ENCODE data around the gene NAA15. TPM values are rescaled to one million over a fixed set of nuclear protein-coding genes. Genes with fewer than 3 reads are reported as not detected.
"Not testable (repeated sequence)": the region's sequence is repeated elsewhere in the genome, so short reads cannot be mapped to it uniquely, and the experiment has no call there.

NAA15 gene
- total RNA-seq, 1 donor from 2014 or later, result 31.2 TPM

GRCh38 chr4:139401368-139401767 lies 100.1 kb downstream of the NAA15 start:
- DNase-seq (no peak), ATAC-seq (no peak)
- Histone ChIP-seq H3K36me3 (peaks cover 11% of the 10 kb centered on the region), H3K27me3 (ENCODE audit: low read depth) (no peaks in the 10 kb centered on the region), H3K27ac (no peak overlapping the region), H3K4me3 (no peak overlapping the region), H3K9me3 (no peaks in the 10 kb centered on the region), H3K4me1 (no peaks in the 10 kb centered on the region)
- intact Hi-C loops (cut with DNase I), result no loop called here
- no peak for TF ChIP-seq CTCF (IDR thresholded peaks at IDR 0.05)

GRCh38 chr4:139402436-139402835 lies 101.1 kb downstream of the NAA15 start:
- intact Hi-C loops (cut with DNase I), result no loop called here
- no peak for TF ChIP-seq CTCF (IDR thresholded peaks at IDR 0.05)
- H3K9me3 ChIP-seq, result no peaks in the 10 kb centered on the region
- no peak for DNase-seq
- H3K27me3 ChIP-seq (ENCODE audit: low read depth), result no peaks in the 10 kb centered on the region
- no peaks in the 10 kb centered on the region for H3K4me1 ChIP-seq
- no peak overlapping the region for H3K27ac ChIP-seq
- H3K36me3 ChIP-seq, result peaks cover 6% of the 10 kb centered on the region
- ATAC-seq, result no peak
- no peak overlapping the region for H3K4me3 ChIP-seq

GRCh38 chr4:139403462-139403861 lies 102.2 kb downstream of the NAA15 start:
- Histone ChIP-seq H3K27ac (no peak overlapping the region), H3K27me3 (ENCODE audit: low read depth) (no peaks in the 10 kb centered on the region)
- no peak for ATAC-seq

GRCh38 chr4:139410312-139410711 lies 109.0 kb downstream of the NAA15 start:
- intact Hi-C loops (cut with DNase I), result no loop called here

More at GRCh38 chr4:139403462-139403861, 102.2 kb downstream of the NAA15 start:
- DNase-seq, result no peak
- Histone ChIP-seq H3K36me3 (peaks cover 6% of the 10 kb centered on the region), H3K4me3 (no peak overlapping the region), H3K4me1 (no peaks in the 10 kb centered on the region), H3K9me3 (no peaks in the 10 kb centered on the region)
- TF ChIP-seq CTCF (IDR thresholded peaks at IDR 0.05), result no peak
- intact Hi-C loops (cut with DNase I), result no loop called here

GRCh38 chr4:139414671-139415210 lies 113.4 kb downstream of the NAA15 start:
- H3K4me1 ChIP-seq, result peaks cover 15% of the 10 kb centered on the region
- H3K4me3 ChIP-seq; intact Hi-C loops (cut with DNase I); H3K9me3 ChIP-seq; DNase-seq; H3K27me3 ChIP-seq (ENCODE audit: low read depth); H3K27ac ChIP-seq; H3K36me3 ChIP-seq; ATAC-seq: not testable (repeated sequence)

More at GRCh38 chr4:139410312-139410711, 109.0 kb downstream of the NAA15 start:
- H3K4me1 ChIP-seq, result no peaks in the 10 kb centered on the region
- DNase-seq (no peak), ATAC-seq (no peak)
- H3K9me3 ChIP-seq, result no peaks in the 10 kb centered on the region
- no peak overlapping the region for H3K4me3 ChIP-seq
- no peaks in the 10 kb centered on the region for H3K27me3 ChIP-seq (ENCODE audit: low read depth)
- no peaks in the 10 kb centered on the region for H3K36me3 ChIP-seq
- H3K27ac ChIP-seq, result no peak overlapping the region
- no peak for TF ChIP-seq CTCF (IDR thresholded peaks at IDR 0.05)

GRCh38 chr4:139416073-139416673 lies 114.9 kb downstream of the NAA15 start:
- H3K27ac ChIP-seq, result no peak overlapping the region
- H3K9me3 ChIP-seq, result no peaks in the 10 kb centered on the region
- intact Hi-C loops (cut with DNase I), result no loop called here
- DNase-seq, result no peak
- peak; percentile 76 for TF ChIP-seq CTCF (IDR thresholded peaks at IDR 0.05)
- no peaks in the 10 kb centered on the region for H3K36me3 ChIP-seq
- ATAC-seq, result peak in 1 of 2 donors; percentile 57
- no peaks in the 10 kb centered on the region for H3K27me3 ChIP-seq (ENCODE audit: low read depth)
- H3K4me3 ChIP-seq, result no peak overlapping the region
- H3K4me1 ChIP-seq, result peaks cover 19% of the 10 kb centered on the region

Data from lower lobe of right lung (tissue), 2 donors.